MG63 (cell line): ENCODE data around the gene TMEM145. TPM values are rescaled to one million over a fixed set of nuclear protein-coding genes. Genes with fewer than 3 reads are reported as not detected.
A peak's percentile ranks its signal among the peaks of the same experiment; 100 is the strongest.

Experiments
- DNase-seq: peaks from one replicate; pipeline ENCODE4 v3.0.0-alpha.2; 2020
- H3K27me3 ChIP-seq: fragments of 250-450 bp; sonication (Bioruptor Pico); 2 replicates; pipeline ENCODE4 v1.5.1; 2020; ENCODE audit warnings: mild to moderate bottlenecking, moderate library complexity
- H3K36me3 ChIP-seq: fragments of 250-450 bp; sonication (Bioruptor Pico); 2 replicates; pipeline ENCODE4 v1.5.1; 2020; ENCODE audit warnings: mild to moderate bottlenecking, moderate library complexity
- H3K4me3 ChIP-seq: fragments of 250-450 bp; sonication (Bioruptor Pico); 2 replicates; pipeline ENCODE4 v1.5.1; 2020; ENCODE audit warnings: mild to moderate bottlenecking, moderate library complexity
- H3K9me3 ChIP-seq: fragments of 250-450 bp; sonication (Bioruptor Pico); 2 replicates; pipeline ENCODE4 v1.5.1; 2020; ENCODE audit warnings: mild to moderate bottlenecking, moderate library complexity
- total RNA-seq: library from RNA; depleted of rRNA; stranded (reverse); fragments of >200 nt; shearing (Covaris generic); gene quantifications from 2 replicates; pipeline ENCODE4 v1.2.3, GENCODE V29; 2014; ENCODE audit warnings: low replicate concordance

The TMEM145 gene
- total RNA-seq, 1 experiment from 2014 or later = 0.86 TPM

- Histone ChIP-seq H3K4me3 (peak overlapping the region; percentile 63), H3K9me3 (no peaks in the 10 kb centered on the region), H3K27me3 (no peaks in the 10 kb centered on the region), H3K36me3 (peaks cover 39% of the 10 kb centered on the region)
- DNase-seq = no peak
These were observed 28.3 kb upstream of the TMEM145 start for GRCh38 chr19:42284591-42285341.

GRCh38 chr19:42285541-42285941 lies 27.6 kb upstream of the TMEM145 start:
- no peak for DNase-seq
- Histone ChIP-seq H3K9me3 (no peaks in the 10 kb centered on the region), H3K4me3 (peak overlapping the region; percentile 63), H3K27me3 (no peaks in the 10 kb centered on the region), H3K36me3 (peaks cover 47% of the 10 kb centered on the region)

GRCh38 chr19:42285988-42286348 lies 27.1 kb upstream of the TMEM145 start:
- no peak overlapping the region for H3K4me3 ChIP-seq
- no peaks in the 10 kb centered on the region for H3K9me3 ChIP-seq
- no peaks in the 10 kb centered on the region for H3K27me3 ChIP-seq
- no peak for DNase-seq
- peaks cover 51% of the 10 kb centered on the region for H3K36me3 ChIP-seq

GRCh38 chr19:42286349-42287016 lies 26.6 kb upstream of the TMEM145 start:
- DNase-seq = no peak
- H3K36me3 ChIP-seq = peaks cover 56% of the 10 kb centered on the region
- no peak overlapping the region for H3K4me3 ChIP-seq
- H3K27me3 ChIP-seq = no peaks in the 10 kb centered on the region
- H3K9me3 ChIP-seq = no peaks in the 10 kb centered on the region

GRCh38 chr19:42287017-42287826 lies 25.9 kb upstream of the TMEM145 start:
- peaks cover 64% of the 10 kb centered on the region for H3K36me3 ChIP-seq
- H3K9me3 ChIP-seq = no peaks in the 10 kb centered on the region
- DNase-seq = no peak
- no peaks in the 10 kb centered on the region for H3K27me3 ChIP-seq
- H3K4me3 ChIP-seq = no peak overlapping the region

GRCh38 chr19:42287827-42288107 lies 25.3 kb upstream of the TMEM145 start:
- Histone ChIP-seq H3K27me3 (no peaks in the 10 kb centered on the region), H3K9me3 (no peaks in the 10 kb centered on the region), H3K36me3 (peaks cover 69% of the 10 kb centered on the region), H3K4me3 (no peak overlapping the region)
- no peak for DNase-seq

GRCh38 chr19:42288387-42288786 lies 24.7 kb upstream of the TMEM145 start:
- no peaks in the 10 kb centered on the region for H3K27me3 ChIP-seq
- no peak overlapping the region for H3K4me3 ChIP-seq
- H3K36me3 ChIP-seq = peaks cover 76% of the 10 kb centered on the region
- H3K9me3 ChIP-seq = no peaks in the 10 kb centered on the region
- DNase-seq = no peak

GRCh38 chr19:42288881-42289555 lies 24.1 kb upstream of the TMEM145 start:
- Histone ChIP-seq H3K27me3 (no peaks in the 10 kb centered on the region), H3K36me3 (peaks cover 82% of the 10 kb centered on the region), H3K9me3 (no peaks in the 10 kb centered on the region), H3K4me3 (no peak overlapping the region)
- no peak for DNase-seq

- H3K27me3 ChIP-seq = no peaks in the 10 kb centered on the region
- peaks cover 88% of the 10 kb centered on the region for H3K36me3 ChIP-seq
- H3K9me3 ChIP-seq = no peaks in the 10 kb centered on the region
- no peak for DNase-seq
- H3K4me3 ChIP-seq = no peak overlapping the region
These were observed 23.5 kb upstream of the TMEM145 start for GRCh38 chr19:42289556-42290041.

GRCh38 chr19:42290136-42290522 lies 23.0 kb upstream of the TMEM145 start:
- Histone ChIP-seq H3K36me3 (peaks cover 88% of the 10 kb centered on the region), H3K27me3 (no peaks in the 10 kb centered on the region), H3K9me3 (no peaks in the 10 kb centered on the region), H3K4me3 (no peak overlapping the region)
- DNase-seq = no peak

- H3K27me3 ChIP-seq = no peaks in the 10 kb centered on the region
- H3K36me3 ChIP-seq = peaks cover 92% of the 10 kb centered on the region
These were observed 22.3 kb upstream of the TMEM145 start for GRCh38 chr19:42290523-42291434.

GRCh38 chr19:42291435-42291810 lies 21.7 kb upstream of the TMEM145 start:
- H3K9me3 ChIP-seq = no peaks in the 10 kb centered on the region
- H3K4me3 ChIP-seq = no peak overlapping the region
- no peaks in the 10 kb centered on the region for H3K27me3 ChIP-seq
- peaks cover 93% of the 10 kb centered on the region for H3K36me3 ChIP-seq
- no peak for DNase-seq

More at GRCh38 chr19:42290523-42291434, 22.3 kb upstream of the TMEM145 start:
- no peak overlapping the region for H3K4me3 ChIP-seq
- peak; percentile 46 for DNase-seq
- H3K9me3 ChIP-seq = no peaks in the 10 kb centered on the region

GRCh38 chr19:42292042-42292960 lies 20.8 kb upstream of the TMEM145 start:
- no peak overlapping the region for H3K4me3 ChIP-seq
- peaks cover 93% of the 10 kb centered on the region for H3K36me3 ChIP-seq
- H3K9me3 ChIP-seq = no peaks in the 10 kb centered on the region
- H3K27me3 ChIP-seq = no peaks in the 10 kb centered on the region
- DNase-seq = no peak

GRCh38 chr19:42292963-42293362 lies 20.1 kb upstream of the TMEM145 start:
- no peaks in the 10 kb centered on the region for H3K9me3 ChIP-seq
- no peak overlapping the region for H3K4me3 ChIP-seq
- peaks cover 86% of the 10 kb centered on the region for H3K36me3 ChIP-seq
- no peaks in the 10 kb centered on the region for H3K27me3 ChIP-seq
- DNase-seq = no peak

GRCh38 chr19:42293540-42293939 lies 19.6 kb upstream of the TMEM145 start:
- no peaks in the 10 kb centered on the region for H3K27me3 ChIP-seq
- peaks cover 80% of the 10 kb centered on the region for H3K36me3 ChIP-seq
- peak; percentile 18 for DNase-seq

More at GRCh38 chr19:42293540-42293939, 19.6 kb upstream of the TMEM145 start:
- no peak overlapping the region for H3K4me3 ChIP-seq
- H3K9me3 ChIP-seq = no peaks in the 10 kb centered on the region
